H9 (cell line): Measurements from ENCODE around the gene CCR5. TPM values are rescaled to one million over a fixed set of nuclear protein-coding genes. Genes with fewer than 3 reads are reported as not detected.

ENCODE experiments used
- DNase-seq: peaks from one replicate; pipeline ENCODE4 v3.0.0-alpha.2; 2017
- H2AFZ ChIP-seq: one replicate; pipeline ENCODE4 v1.6.1; 2013; ENCODE audit warnings: mild to moderate bottlenecking, low read length, control low read depth, moderate library complexity
- H2AK5ac ChIP-seq: 2 replicates; pipeline ENCODE4 v1.6.1; 2013; ENCODE audit warnings: low read length, control low read depth, mixed read lengths; ENCODE audit not compliant: insufficient read length
- H2BK120ac ChIP-seq: one replicate; pipeline ENCODE4 v1.6.1; 2013; ENCODE audit warnings: low read depth, mild to moderate bottlenecking, low read length, control low read depth, inconsistent platforms; ENCODE audit not compliant: poor library complexity, severe bottlenecking
- H2BK12ac ChIP-seq: 2 replicates; pipeline ENCODE4 v1.6.1; 2013; ENCODE audit warnings: low read length, control low read depth, mixed read lengths, low read depth; ENCODE audit not compliant: insufficient read length
- H2BK15ac ChIP-seq: 2 replicates; pipeline ENCODE4 v1.6.1; 2013; ENCODE audit warnings: low read depth, low read length, control low read depth
- H2BK20ac ChIP-seq: one replicate; pipeline ENCODE4 v1.6.1; 2013; ENCODE audit warnings: low read depth, mild to moderate bottlenecking, low read length, control low read depth, inconsistent platforms; ENCODE audit not compliant: poor library complexity, severe bottlenecking
- H2BK5ac ChIP-seq: 2 replicates; pipeline ENCODE4 v1.6.1; 2013; ENCODE audit warnings: low read length, control low read depth, mixed read lengths; ENCODE audit not compliant: insufficient read length
- H3K14ac ChIP-seq: 2 replicates; pipeline ENCODE4 v1.6.1; 2013; ENCODE audit warnings: low read length, control low read depth; ENCODE audit not compliant: insufficient read depth
- H3K18ac ChIP-seq: 2 replicates; pipeline ENCODE4 v1.6.1; 2013; ENCODE audit warnings: low read depth, mild to moderate bottlenecking, mixed read lengths, low read length, control low read depth; ENCODE audit not compliant: insufficient read length
- H3K23ac ChIP-seq: 2 replicates; pipeline ENCODE4 v1.6.1; 2013; ENCODE audit warnings: low read length, control low read depth, mixed read lengths, low read depth; ENCODE audit not compliant: insufficient read length
- H3K23me2 ChIP-seq: 2 replicates; pipeline ENCODE4 v1.6.1; 2013; ENCODE audit warnings: low read depth, mild to moderate bottlenecking, mixed read lengths, low read length, control low read depth; ENCODE audit not compliant: insufficient read length, poor library complexity, severe bottlenecking
- H3K27ac ChIP-seq: 2 replicates; pipeline ENCODE4 v1.5.1; 2013; ENCODE audit warnings: low read length, control low read depth, mixed read lengths, low read depth; ENCODE audit not compliant: insufficient read length
- H3K27me3 ChIP-seq: 2 replicates; pipeline ENCODE4 v1.6.1; 2013; ENCODE audit warnings: low read length, control low read depth, inconsistent platforms; ENCODE audit not compliant: insufficient read depth
- H3K4ac ChIP-seq: 2 replicates; pipeline ENCODE4 v1.6.1; 2013; ENCODE audit warnings: low read depth, mild to moderate bottlenecking, control low read depth, inconsistent platforms, low read length, moderate library complexity
- H3K4me1 ChIP-seq: 2 replicates; pipeline ENCODE4 v1.6.1; 2013; ENCODE audit warnings: low read length, control low read depth, inconsistent platforms; ENCODE audit not compliant: insufficient read depth
- H3K4me2 ChIP-seq: 2 replicates; pipeline ENCODE4 v1.6.1; 2013; ENCODE audit warnings: low read length, control low read depth, mixed read lengths; ENCODE audit not compliant: insufficient read length, insufficient read depth
- H3K56ac ChIP-seq: 2 replicates; pipeline ENCODE4 v1.6.1; 2013; ENCODE audit warnings: low read depth, mild to moderate bottlenecking, mixed read lengths, low read length, control low read depth; ENCODE audit not compliant: insufficient read length
- H3K79me1 ChIP-seq: 2 replicates; pipeline ENCODE4 v1.6.1; 2013; ENCODE audit warnings: low read depth, mild to moderate bottlenecking, moderate library complexity, low read length, control low read depth, inconsistent platforms; ENCODE audit not compliant: insufficient read depth, poor library complexity, severe bottlenecking
- H3K79me2 ChIP-seq: 2 replicates; pipeline ENCODE4 v1.6.1; 2013; ENCODE audit warnings: low read length, control low read depth, inconsistent platforms; ENCODE audit not compliant: insufficient read depth
- H3K9ac ChIP-seq: 2 replicates; pipeline ENCODE4 v1.6.1; 2013; ENCODE audit warnings: low read length, control low read depth, mixed read lengths; ENCODE audit not compliant: insufficient read length; ENCODE audit errors: extremely low read depth
- H3K9me3 ChIP-seq: one replicate; pipeline ENCODE4 v1.6.1; 2013; ENCODE audit warnings: low read depth, low read length, inconsistent platforms; ENCODE audit not compliant: control insufficient read depth
- H3T11ph ChIP-seq: one replicate; pipeline ENCODE4 v1.6.1; 2013; ENCODE audit warnings: mild to moderate bottlenecking, low read length, control low read depth, inconsistent platforms
- H4K20me1 ChIP-seq: one replicate; pipeline ENCODE4 v1.6.1; 2013; ENCODE audit not compliant: control insufficient read depth, insufficient read length, insufficient read depth
- H4K5ac ChIP-seq: 2 replicates; pipeline ENCODE4 v1.6.1; 2013; ENCODE audit warnings: low read depth, mild to moderate bottlenecking, mixed read lengths, low read length, control low read depth; ENCODE audit not compliant: insufficient read length
- H4K8ac ChIP-seq: replicated peaks from 2 replicates; pipeline ENCODE4 v1.6.1; 2013; ENCODE audit warnings: low read length, control low read depth, mixed read lengths, low read depth; ENCODE audit not compliant: insufficient read length
- H4K91ac ChIP-seq: 2 replicates; pipeline ENCODE4 v1.6.1; 2013; ENCODE audit warnings: low read depth, mild to moderate bottlenecking, moderate library complexity, mixed read lengths, low read length, control low read depth; ENCODE audit not compliant: insufficient read length
- H3K27ac Mint-ChIP-seq, 3 experiments: 2 replicates in 2 of 3; 3 replicates in 1 of 3; pipeline ENCODE4 v1.8.0; 2020 to 2021; ENCODE audit warnings: mixed read lengths in 3 of 3, mild to moderate bottlenecking in 1 of 3, moderate library complexity in 1 of 3
- H3K27me3 Mint-ChIP-seq: 2 replicates; pipeline ENCODE4 v1.8.0; 2021; ENCODE audit warnings: low read depth, mild to moderate bottlenecking, moderate library complexity, mixed read lengths
- H3K36me3 Mint-ChIP-seq, 3 experiments: 2 replicates in 2 of 3; 3 replicates in 1 of 3; pipeline ENCODE4 v1.8.0; 2020 to 2021; ENCODE audit warnings: low read depth in 3 of 3, mixed read lengths in 3 of 3; ENCODE audit not compliant: insufficient read depth in 1 of 3
- H3K4me1 Mint-ChIP-seq, 2 experiments: 2 replicates each; pipeline ENCODE4 v1.8.0; 2020; ENCODE audit warnings: mixed read lengths in 2 of 2
- H3K4me3 Mint-ChIP-seq, 2 experiments: 2 replicates in 1 of 2; 3 replicates in 1 of 2; pipeline ENCODE4 v1.8.0; 2020 to 2021; ENCODE audit warnings: mild to moderate bottlenecking in 2 of 2, mixed read lengths in 2 of 2, moderate library complexity in 1 of 2
- H3K9me3 Mint-ChIP-seq, 2 experiments: 2 replicates in 1 of 2; 3 replicates in 1 of 2; pipeline ENCODE4 v1.8.0; 2020; ENCODE audit warnings: mild to moderate bottlenecking in 2 of 2, mixed read lengths in 2 of 2, moderate library complexity in 1 of 2
- WGBS: extraction: QIAGEN DNeasy Blood & Tissue Kit; methylation state at CpG from one replicate; pipeline ENCODE4 v1.1.7; 2013; ENCODE audit warnings: missing lambda C conversion rate, low lambda C conversion rate, mixed read lengths; ENCODE audit not compliant: insufficient read length; ENCODE audit errors: extremely low coverage; 5-methylcytosine and 5-hydroxymethylcytosine counted together
- total RNA-seq: library from RNA; stranded (reverse); gene quantifications from 2 replicates; pipeline ENCODE4 v1.2.1, GENCODE V29; 2021
- TF ChIP-seq, protein P1 (sequence below): fragments of 200-600 bp; sonication (generic); conservative IDR thresholded peaks from 3 replicates; pipeline ENCODE4 v1.8.0; 2021; ENCODE audit warnings: antibody characterized with exemption, mild to moderate bottlenecking

CCR5 gene
- total RNA-seq, 1 experiment from 2014 or later = not detected

DNA sequence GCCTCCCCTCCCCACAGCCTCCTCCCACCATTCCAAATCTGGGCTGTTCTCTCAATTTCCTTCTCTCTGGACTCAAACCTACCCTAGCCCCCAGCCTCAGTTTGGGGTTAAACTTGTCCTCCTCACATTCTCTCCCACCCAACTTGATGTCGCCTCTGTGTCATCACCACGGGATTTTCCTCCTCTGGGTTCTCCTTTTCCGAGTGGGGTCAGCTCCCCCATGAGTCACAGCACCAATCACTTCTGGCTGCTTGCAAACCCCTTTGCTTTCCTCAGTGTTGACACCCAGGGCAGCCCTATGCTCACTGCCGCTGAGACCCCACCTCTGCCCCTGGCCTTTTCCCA is 35.7 kb downstream of the CCR5 start:
- Histone ChIP-seq H3K79me1 (no peaks in the 10 kb centered on the region), H3K23ac (no peak overlapping the region), H2AFZ (no peak overlapping the region), H3K4me1 (no peaks in the 10 kb centered on the region), H2BK15ac (no peak overlapping the region), H3T11ph (no peak overlapping the region), H2BK120ac (no peak overlapping the region), H2BK12ac (no peak overlapping the region), H3K23me2 (no peaks in the 10 kb centered on the region), H4K8ac (no peak overlapping the region), H3K4me2 (no peak overlapping the region), H3K9me3 (no peaks in the 10 kb centered on the region), H4K5ac (no peak overlapping the region), H3K4ac (no peak overlapping the region), H3K56ac (no peak overlapping the region), H4K91ac (no peak overlapping the region), H3K79me2 (no peaks in the 10 kb centered on the region), H3K14ac (no peak overlapping the region), H2BK5ac (no peak overlapping the region), H4K20me1 (no peaks in the 10 kb centered on the region), H3K18ac (no peak overlapping the region), H3K9ac (no peak overlapping the region), H2BK20ac (no peak overlapping the region), H3K27me3 (no peaks in the 10 kb centered on the region), H2AK5ac (no peak overlapping the region), H3K27ac (no peak overlapping the region)
- no peaks in the 10 kb centered on the region; a peak in 1 of 5 replicates for H3K9me3 Mint-ChIP-seq
- no peaks in the 10 kb centered on the region for H3K36me3 Mint-ChIP-seq
- TF ChIP-seq, protein P1, sequence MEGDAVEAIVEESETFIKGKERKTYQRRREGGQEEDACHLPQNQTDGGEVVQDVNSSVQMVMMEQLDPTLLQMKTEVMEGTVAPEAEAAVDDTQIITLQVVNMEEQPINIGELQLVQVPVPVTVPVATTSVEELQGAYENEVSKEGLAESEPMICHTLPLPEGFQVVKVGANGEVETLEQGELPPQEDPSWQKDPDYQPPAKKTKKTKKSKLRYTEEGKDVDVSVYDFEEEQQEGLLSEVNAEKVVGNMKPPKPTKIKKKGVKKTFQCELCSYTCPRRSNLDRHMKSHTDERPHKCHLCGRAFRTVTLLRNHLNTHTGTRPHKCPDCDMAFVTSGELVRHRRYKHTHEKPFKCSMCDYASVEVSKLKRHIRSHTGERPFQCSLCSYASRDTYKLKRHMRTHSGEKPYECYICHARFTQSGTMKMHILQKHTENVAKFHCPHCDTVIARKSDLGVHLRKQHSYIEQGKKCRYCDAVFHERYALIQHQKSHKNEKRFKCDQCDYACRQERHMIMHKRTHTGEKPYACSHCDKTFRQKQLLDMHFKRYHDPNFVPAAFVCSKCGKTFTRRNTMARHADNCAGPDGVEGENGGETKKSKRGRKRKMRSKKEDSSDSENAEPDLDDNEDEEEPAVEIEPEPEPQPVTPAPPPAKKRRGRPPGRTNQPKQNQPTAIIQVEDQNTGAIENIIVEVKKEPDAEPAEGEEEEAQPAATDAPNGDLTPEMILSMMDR = no peak
- H3K4me1 Mint-ChIP-seq = peaks cover 2 to 5% of the 10 kb centered on the region in 2 experiments; a peak in 2 of 4 replicates
- H3K27me3 Mint-ChIP-seq = peaks cover 4% of the 10 kb centered on the region
- no peak overlapping the region for H3K27ac Mint-ChIP-seq
- DNase-seq = no peak
- H3K4me3 Mint-ChIP-seq = no peak overlapping the region
- no CpG with 5 or more reads among the region's 4 CpGs for WGBS
